ENCODE measurements around the gene PCBP3.

The PCBP3 gene

GRCh38 chr21:45790427-45790826 lies 146.9 kb downstream of the PCBP3 start:
- POLR2A ChIA-PET = no interaction called here
- CTCF ChIA-PET = no interaction called here
- no peak for DNase-seq (ENCODE audit: extremely low spot score)
- TF ChIP-seq CTCF (IDR thresholded peaks at IDR 0.05; ENCODE audit: control extremely low read depth, extremely low read depth, low read depth, missing control alignments) = no peak

GRCh38 chr21:45791562-45792418 lies 148.3 kb downstream of the PCBP3 start:
- TF ChIP-seq CTCF (IDR thresholded peaks at IDR 0.05; ENCODE audit: control extremely low read depth, extremely low read depth, low read depth, missing control alignments) = no peak
- CTCF ChIA-PET = no interaction called here
- POLR2A ChIA-PET = no interaction called here
- DNase-seq (ENCODE audit: extremely low spot score) = no peak

GRCh38 chr21:45792682-45793383 lies 149.3 kb downstream of the PCBP3 start:
- no peak for TF ChIP-seq CTCF (IDR thresholded peaks at IDR 0.05; ENCODE audit: control extremely low read depth, extremely low read depth, low read depth, missing control alignments)
- CTCF ChIA-PET = interaction anchor here (0.7 kb wide), 1 partner anchor 146 kb away, joined by 3 read pairs; no protein-coding TSS in a partner anchor
- POLR2A ChIA-PET = no interaction called here
- no peak for DNase-seq (ENCODE audit: extremely low spot score)

- ChIA-PET CTCF (no interaction called here), POLR2A (no interaction called here)
- TF ChIP-seq CTCF (IDR thresholded peaks at IDR 0.05; ENCODE audit: control extremely low read depth, extremely low read depth, low read depth, missing control alignments) = no peak
- DNase-seq (ENCODE audit: extremely low spot score) = no peak
Measured at GRCh38 chr21:45794027-45794426, 150.5 kb downstream of the PCBP3 start.

- no peak for TF ChIP-seq CTCF (IDR thresholded peaks at IDR 0.05; ENCODE audit: control extremely low read depth, extremely low read depth, low read depth, missing control alignments)
- CTCF ChIA-PET = no interaction called here
- no peak for DNase-seq (ENCODE audit: extremely low spot score)
- POLR2A ChIA-PET = no interaction called here
Measured at GRCh38 chr21:45796003-45796402, 152.5 kb downstream of the PCBP3 start.

- no peak for DNase-seq (ENCODE audit: extremely low spot score)
- ChIA-PET CTCF (no interaction called here), POLR2A (no interaction called here)
- TF ChIP-seq CTCF (IDR thresholded peaks at IDR 0.05; ENCODE audit: control extremely low read depth, extremely low read depth, low read depth, missing control alignments) = no peak
Measured at GRCh38 chr21:45797338-45797737, 153.8 kb downstream of the PCBP3 start.
